NCI-H1105 treated with DMSO at 0.1 percent for 48 hours (cell line): Measurements from ENCODE around the gene DMTF1.
A peak's percentile ranks its signal among the peaks of the same experiment; 100 is the strongest.

Source experiments
- DNase-seq: peaks from one replicate; lab custom pipeline; 2025; lab: John Stamatoyannopoulos, UW

Gene DMTF1

GRCh38 chr7:87147500-87147899, 4.8 kb upstream of the DMTF1 start:
- no peak for DNase-seq

- DNase-seq: peak; percentile 75
These were observed 3.8 kb upstream of the DMTF1 start for GRCh38 chr7:87148332-87148955.

- DNase-seq: no peak
These were observed 1.1 kb upstream of the DMTF1 start for GRCh38 chr7:87151002-87151728.

- DNase-seq: no peak
These were observed 533 bp upstream of the DMTF1 start for GRCh38 chr7:87151729-87152111.

GRCh38 chr7:87152897-87153641, 816 bp downstream of the DMTF1 start:
- peak; percentile 20 for DNase-seq

GRCh38 chr7:87154166-87154565, 1.9 kb downstream of the DMTF1 start:
- no peak for DNase-seq

GRCh38 chr7:87154569-87154968, 2.3 kb downstream of the DMTF1 start:
- DNase-seq: no peak

GRCh38 chr7:87155788-87156187, 3.5 kb downstream of the DMTF1 start:
- no peak for DNase-seq

- no peak for DNase-seq
These were observed 4.5 kb downstream of the DMTF1 start for GRCh38 chr7:87156709-87157108.

GRCh38 chr7:87159538-87159937, 7.3 kb downstream of the DMTF1 start:
- no peak for DNase-seq

GRCh38 chr7:87164433-87164832, 12.2 kb downstream of the DMTF1 start:
- DNase-seq: no peak

- DNase-seq: no peak
These were observed 18.6 kb downstream of the DMTF1 start for GRCh38 chr7:87170828-87171227.

- DNase-seq: no peak
These were observed 19.2 kb downstream of the DMTF1 start for GRCh38 chr7:87171282-87171934.

- no peak for DNase-seq
These were observed 21.2 kb downstream of the DMTF1 start for GRCh38 chr7:87173471-87173870.

- no peak for DNase-seq
These were observed 26.1 kb downstream of the DMTF1 start for GRCh38 chr7:87178320-87178719.

GRCh38 chr7:87179180-87179579, 26.9 kb downstream of the DMTF1 start:
- DNase-seq: no peak

- no peak for DNase-seq
These were observed 34.9 kb downstream of the DMTF1 start for GRCh38 chr7:87187120-87187519.

GRCh38 chr7:87188930-87189329, 36.7 kb downstream of the DMTF1 start:
- no peak for DNase-seq

GRCh38 chr7:87190783-87191182, 38.5 kb downstream of the DMTF1 start:
- DNase-seq: no peak

- no peak for DNase-seq
These were observed 40.7 kb downstream of the DMTF1 start for GRCh38 chr7:87192784-87193487.

GRCh38 chr7:87193912-87194311, 41.7 kb downstream of the DMTF1 start:
- no peak for DNase-seq

- DNase-seq: no peak
These were observed 47.0 kb downstream of the DMTF1 start for GRCh38 chr7:87199241-87199640.
